HG03196 (cell line): ENCODE results near the gene RAB30.
A peak's percentile ranks its signal among the peaks of the same experiment; 100 is the strongest.
"Not testable (repeated sequence)": the region's sequence is repeated elsewhere in the genome, so short reads cannot be mapped to it uniquely, and the experiment has no call there.

Source experiments
- ATAC-seq: cut with Tn5 transposase; IDR thresholded peaks from one replicate; pipeline ENCODE4 v1.9.1; 2021; ENCODE audit not compliant: unreplicated experiment

RAB30 gene

DNA sequence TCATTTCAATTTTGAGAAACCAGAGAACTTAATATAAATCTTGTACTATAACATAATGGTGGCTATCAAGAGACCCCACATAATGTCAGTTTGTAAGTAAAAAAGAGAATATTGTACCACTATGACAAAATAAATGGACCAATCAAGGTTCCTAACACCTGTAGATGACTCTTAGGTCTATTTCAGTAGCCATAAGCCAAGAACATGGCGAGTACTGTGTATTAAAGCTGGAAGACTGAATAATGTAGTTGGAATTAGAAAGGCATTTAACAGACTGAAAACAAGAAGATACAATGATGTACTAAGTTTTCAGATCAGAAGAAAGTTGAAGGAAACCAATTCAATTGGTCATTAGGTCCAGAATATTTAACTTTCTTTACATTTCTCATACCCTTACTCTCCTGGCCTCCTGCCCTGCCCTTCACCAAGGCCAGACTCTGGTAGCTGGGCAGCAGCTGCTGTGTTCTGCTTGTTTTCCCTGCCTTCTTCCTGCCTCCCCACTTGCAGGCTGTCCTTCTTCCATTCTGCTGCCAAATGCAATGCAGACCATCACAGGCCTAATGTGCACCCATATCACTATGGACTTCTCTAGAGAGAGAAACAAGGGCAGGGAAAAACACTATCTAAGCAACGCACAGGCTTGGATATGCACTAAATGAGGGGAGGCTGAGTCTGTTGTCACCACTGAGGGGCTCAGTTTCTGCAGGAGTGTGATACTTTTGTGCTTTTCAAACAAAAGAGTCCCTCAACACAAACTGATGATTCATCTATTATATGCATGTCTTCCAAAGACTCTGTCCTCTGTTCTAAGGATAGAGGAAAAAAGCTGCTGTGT, 60.1 kb downstream of the RAB30 start:
- ATAC-seq: no peak

DNA sequence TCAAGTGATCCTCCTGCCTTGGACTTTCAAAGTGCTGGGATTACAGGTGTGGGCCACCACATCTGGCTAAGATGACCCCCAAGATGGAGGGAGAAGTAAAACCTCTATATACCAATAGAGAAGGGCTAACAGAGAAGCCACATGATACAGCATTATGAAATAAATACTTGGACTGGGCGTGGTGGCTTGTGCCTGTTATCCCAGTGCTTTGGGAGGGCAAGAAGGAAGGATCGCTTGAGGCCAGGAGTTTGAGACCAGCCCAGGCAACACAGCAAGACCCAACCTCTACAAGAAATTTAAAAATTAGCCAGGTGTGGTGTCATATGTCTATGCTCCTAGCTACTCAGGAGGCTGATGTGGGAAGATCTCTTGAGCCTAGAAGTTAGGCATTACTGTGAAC, 61.7 kb downstream of the RAB30 start:
- no peak for ATAC-seq

DNA sequence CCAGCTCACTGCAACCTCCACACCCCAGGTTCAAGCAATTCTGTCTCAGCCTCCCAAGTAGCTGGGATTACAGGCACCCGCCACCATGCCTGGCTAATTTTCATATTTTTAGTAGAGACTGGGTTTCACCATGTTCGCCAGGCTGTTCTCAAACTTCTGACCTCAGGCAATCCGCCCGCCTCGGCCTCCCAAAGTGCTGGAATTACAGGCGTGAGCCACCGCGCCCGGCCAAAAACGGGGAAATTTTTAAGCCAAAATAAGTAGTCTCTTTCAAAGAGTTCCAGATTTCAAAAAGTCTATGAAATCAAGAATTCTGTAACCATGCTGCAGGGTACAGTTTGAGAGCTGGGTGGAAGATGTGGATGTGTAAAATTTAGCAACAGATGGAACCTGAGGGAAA, 62.6 kb downstream of the RAB30 start:
- ATAC-seq: not testable (repeated sequence)

DNA sequence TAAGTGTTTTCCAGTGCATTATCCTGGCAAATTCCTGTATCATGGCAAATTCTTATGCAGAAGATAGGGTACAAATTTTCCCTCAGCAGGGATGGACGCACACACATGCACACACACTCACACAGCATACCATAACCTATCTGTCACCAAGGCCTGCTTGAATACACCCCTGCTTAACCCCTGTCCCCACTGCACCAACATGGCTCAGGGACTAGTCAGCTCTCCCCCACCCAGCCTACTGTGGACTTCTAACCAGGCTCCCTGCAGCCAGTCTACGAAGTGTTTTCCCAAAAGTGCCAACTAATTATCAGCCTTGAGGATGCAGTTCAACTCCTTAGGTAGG, 63.1 kb downstream of the RAB30 start:
- ATAC-seq: no peak

DNA sequence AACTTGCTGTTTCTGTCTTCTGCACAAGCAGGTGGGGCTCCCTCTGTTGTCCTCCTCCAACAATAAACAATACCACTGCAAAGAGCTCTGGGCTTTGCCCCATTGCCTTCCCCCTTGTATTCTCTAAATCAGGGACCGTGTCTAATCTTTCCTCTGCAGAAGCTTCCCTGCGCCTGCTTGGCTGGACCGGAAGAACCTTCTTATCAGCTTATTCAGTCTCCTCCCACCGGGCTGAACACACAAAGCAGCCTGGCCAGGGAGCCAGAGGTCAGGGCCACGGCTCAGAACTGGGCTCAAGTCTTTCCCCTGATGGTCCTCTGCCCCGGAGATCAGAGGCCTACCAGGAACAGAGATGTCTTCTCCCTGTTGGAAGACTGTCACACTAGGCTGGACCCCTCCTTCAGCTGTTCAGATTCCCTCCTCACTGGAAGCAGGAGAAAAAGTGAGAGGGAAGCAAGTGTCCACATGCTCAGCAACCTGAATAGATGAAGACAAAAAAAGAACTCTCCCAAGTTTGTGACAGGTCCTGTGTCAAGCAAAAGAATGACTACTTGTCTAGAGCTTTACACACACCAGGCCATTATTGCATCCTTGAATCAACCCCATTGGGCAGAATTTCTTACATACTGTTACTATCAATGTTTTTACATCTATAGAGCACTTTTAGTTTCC, 63.7 kb downstream of the RAB30 start:
- ATAC-seq: peak; percentile 36

DNA sequence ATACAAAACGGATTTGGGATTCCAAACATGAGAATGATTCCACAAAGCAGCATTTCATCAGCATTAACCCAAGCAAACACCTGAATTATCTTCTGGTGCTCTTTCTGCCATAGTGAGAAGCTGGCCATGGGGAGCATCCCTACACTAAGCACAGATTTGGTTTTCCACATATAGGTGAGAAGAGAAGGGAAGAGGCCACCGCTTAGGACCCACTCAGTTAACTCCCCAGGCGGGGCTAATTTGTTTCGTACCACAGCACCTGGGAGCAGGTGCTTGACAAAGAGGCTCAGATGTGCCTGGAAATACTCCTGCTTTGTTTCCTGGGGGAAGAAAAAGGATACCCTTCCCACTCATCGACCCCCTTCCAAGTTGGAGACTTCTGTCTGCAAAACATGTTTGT, 64.2 kb downstream of the RAB30 start:
- ATAC-seq: no peak

DNA sequence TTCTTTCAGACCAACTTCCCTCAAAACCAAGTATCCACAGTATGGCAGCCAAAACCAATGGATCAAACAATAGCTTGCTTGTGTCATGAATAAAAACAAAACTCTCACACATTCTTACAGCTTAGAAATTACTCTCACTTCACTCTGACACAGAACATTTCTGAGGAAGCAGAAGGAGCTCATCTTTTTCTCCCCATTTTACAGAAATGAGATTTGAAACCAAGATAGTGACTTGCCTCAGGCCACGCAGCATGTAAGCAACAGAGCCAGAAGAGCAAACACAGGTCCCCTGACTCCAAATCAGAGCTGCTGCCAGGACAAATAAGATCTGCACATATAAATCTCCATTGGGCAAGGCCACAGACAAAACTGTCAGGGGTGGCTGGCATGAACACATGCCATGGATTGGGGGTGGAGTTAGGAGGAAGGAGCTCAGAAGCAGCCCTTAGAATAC, 64.8 kb downstream of the RAB30 start:
- ATAC-seq: peak; percentile 64

DNA sequence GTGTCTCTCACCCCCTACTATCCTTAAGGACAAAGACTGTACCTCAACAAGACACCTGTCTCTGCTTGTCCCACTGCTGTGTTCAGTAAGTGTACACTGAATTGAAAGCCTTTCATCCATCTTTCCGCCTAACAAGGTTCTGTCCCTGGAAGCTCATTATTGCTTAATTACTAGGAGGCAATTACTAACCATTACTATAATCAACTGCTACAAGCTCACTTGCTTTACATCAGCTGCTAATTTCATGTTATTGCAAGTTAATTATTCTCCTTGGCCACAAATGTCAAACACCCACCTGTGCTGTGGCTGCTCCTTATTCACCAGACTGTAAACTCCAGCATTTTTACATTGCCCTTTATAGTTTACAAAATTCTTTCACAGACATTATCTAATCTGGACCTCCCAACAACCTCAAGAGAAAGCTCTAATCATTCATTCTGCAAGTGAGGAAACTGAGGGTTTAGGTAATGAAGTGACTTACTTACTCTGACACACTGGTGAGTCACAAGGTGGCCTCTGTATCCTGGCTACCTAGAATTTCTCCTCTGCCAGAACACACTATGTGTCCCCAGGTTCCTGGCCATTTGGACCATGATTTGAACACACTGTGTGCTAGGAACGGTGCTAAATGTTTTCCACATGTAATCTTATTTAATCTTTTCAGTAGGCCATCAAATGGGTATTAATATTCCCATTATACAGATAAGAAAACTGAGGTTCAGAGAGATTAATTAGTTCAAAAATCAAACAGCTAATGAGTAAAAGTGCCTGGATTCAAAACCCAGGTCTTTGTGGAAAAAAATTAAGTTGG, 66.7 kb downstream of the RAB30 start:
- ATAC-seq: no peak

DNA sequence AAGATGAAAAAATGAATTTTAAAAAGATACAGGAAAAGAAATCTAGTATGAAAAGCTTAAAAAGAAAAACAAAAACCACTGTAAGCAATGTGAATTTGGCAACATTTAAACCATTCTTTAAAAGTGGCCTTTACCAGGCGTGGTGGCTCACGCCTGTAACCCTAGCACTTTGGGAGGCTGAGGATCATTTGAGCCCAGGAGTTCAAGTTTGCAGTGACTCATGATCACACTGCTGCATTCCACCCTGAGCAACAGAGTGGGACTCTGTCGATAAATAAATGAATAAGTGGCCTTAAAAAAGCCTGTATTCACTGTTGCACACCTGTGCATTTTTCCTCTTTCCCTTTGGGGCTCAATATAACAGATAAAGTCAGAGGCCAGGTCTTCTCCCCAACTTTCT, 69.2 kb downstream of the RAB30 start:
- ATAC-seq: no peak

DNA sequence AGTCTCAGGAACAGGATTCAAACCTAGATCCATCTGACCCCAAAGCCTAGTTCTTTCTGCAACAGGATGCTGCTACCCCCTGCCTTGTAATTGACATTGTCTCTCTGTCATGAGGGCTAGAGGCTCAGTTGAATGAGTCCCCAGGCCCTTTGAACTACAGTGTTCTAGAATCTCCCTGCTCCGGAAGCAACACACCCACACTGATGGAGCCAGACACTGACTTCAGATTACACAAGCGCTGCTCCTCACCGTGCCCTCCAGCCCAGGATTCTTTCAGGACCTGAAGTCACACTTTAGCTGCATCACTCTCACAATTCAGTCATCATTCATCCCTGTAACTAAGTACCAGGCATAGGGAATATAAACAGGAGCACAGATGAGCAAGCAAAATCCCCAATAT, 69.6 kb downstream of the RAB30 start:
- ATAC-seq: no peak

DNA sequence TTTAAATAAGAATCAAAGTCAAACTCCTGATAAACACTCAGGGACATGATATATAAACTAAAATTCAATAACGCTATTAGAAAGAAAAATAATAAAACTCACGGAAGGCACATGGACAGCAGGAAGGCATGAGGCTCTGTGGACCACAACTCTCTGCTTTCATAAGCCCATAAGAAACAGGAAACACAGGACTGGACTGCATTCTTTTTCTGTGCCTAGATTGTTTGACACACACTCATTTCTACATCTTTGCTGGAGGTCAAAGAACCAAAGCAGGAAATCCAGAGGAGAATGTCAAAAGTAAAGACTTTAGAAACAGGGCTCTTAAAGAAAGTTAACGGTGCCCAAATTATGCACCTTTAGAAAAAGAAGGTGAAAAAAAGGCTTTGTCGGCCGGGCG, 71.3 kb downstream of the RAB30 start:
- ATAC-seq: no peak

DNA sequence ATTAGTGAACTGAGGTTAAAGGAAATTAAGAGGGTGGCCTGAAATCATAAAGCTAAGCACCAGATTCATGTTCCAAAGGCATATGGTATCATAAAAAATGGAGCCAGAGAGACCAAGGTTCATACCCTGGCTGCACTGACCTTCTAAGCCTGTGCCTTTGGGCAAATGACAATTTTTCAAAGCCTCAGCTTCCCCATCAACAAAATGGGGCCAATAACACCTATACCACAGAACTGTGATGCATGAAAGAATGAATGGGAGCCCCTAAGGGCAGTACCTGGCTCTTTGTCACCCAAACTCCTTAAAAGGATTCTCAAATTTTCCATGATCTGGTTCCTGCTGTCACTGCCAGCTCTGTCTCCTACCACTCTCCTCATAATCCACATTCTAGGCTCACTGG, 72.5 kb downstream of the RAB30 start:
- no peak for ATAC-seq

DNA sequence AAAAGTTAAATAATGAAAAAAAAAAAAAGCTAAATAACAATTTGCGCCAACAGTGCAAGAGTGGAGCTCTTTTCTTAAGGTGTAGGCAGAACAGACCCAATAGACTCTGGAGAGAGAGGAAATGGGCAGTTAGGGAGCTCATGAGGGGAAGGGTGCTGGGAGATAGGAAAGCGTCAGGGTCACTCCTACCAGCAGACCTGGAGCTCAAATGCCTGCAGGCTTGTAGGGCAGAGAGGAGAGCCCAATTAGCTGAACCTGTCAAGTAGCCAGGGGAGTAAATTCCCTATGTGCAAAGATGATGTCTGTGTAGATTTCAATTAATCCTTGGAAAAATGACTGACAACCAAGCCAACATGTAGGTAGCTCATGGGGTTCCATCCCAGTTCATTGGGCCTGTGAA, 73.0 kb downstream of the RAB30 start:
- no peak for ATAC-seq

DNA sequence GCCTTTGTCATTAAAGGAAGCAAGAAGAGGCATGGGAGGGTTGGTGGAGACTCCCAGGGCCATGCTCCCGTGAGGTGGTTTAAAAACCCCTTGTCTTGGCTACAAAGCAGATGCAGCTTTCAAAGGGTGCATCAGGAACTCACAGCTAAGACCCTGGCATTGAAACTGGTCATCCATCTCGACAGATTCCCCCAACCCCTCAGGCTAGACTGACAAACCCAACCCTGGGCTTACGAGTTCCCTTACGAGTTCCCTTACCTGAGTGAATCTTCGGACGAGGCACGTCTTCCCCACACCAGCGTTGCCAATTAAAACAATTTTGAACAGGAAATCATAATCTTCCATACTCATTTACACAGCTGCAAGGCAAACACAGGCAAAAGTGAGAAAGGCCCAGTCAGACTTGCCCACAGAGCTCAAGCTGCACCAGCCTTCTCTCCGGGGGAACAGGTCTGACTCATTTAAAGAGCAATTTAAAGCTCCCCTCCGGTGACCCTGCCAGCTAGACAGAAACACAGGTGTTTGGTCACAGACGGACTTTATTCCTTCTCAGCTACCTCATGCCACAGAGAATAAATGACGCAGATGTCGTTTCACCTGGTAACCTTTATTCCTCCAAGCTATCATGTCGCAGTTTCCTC, 74.6 kb downstream of the RAB30 start:
- peak; percentile 90 for ATAC-seq

DNA sequence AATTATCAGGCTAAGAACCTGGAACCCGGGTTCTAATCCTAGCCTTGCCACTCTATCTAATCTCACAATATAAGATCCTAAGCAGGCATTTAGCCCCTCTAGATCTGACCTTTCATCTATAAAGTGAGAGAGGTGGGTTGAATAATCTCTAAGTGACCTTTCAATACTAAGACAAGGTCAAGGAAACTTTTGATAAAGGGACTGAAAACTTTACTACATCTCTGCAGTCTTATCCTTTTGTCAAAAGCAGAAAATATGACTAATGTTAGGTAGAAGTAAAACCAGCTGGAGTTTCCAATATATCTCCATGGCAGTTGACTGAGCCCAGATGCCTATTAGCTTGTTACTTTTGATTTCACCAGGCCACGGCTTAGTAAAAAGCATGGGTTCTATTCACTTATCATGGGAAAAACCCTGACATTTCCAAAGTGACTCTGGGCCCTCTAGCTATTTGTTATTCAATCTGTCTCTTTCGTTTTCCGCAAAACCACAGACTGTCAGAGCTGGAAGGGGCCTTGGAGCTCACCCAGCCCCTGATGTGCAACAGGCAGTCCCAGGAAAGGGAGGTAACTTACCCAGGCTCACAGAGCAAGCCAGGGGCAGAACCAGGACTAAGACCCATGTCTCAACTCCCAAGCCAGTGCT, 75.8 kb downstream of the RAB30 start:
- ATAC-seq: peak; percentile 44

DNA sequence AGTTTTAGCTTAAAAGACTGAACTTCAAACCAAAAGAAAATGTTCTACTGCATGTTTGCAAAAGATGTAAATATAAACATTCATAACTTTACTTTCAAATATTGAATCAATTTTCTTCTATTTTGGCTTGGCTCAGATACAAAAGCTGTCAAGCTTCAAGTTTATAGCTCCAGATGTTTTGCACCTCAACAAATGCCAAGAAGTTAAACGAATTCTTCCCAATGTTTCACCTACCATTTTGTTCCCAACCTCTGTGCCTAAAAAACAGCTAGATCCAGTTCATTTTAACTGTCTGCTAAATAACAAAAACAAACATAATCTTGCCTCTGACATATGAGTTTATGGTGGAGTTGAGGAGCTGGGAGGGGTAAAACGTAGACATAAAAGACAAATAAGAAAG, 76.5 kb downstream of the RAB30 start:
- no peak for ATAC-seq

DNA sequence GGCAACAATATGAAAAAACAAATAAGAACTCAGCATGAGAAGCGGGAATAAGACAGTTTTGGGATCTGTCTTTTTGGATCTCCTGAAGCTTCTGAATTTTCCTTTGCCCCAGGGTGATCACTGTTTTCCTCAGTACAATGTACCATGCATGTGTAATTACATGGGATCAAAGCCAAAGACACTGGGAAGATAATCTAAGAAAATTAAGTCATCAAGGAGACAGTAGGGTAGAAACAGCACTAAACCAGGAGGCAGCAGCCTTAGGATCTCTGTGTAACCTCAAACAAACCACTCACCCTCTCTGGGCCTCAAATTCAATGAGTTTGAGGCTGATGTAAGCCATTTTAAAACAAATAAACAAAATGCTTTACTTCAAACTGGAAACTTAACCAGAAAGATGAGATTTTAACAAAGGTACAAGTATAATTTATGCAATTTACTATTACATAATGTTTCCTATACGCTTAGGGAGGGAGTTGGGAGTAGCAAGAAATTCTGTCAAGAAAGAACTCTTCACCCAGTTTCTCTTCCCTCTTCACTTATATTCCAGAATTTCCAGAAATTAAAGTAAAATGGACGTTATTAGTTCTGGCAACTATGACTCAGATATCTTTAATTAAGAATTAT, 77.0 kb downstream of the RAB30 start:
- ATAC-seq: no peak

DNA sequence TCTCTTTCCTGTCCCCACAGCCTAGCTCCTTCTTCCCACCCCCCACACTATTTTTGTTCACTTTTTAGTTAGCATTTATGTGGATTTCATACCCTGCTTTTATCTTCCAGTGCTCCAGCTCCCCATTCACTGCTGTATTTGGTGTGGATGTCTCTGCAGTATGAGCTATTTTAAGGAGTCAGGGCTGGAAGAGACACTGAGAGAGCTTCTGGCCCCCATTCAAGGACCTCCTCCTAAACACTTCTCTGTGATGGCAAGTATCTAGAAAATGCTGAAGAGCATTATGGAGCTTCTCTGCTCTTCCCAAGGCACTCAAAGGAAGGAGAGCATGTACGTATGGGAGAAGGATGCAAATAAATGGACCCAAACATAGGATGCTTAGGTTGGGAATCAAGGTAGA, 79.5 kb downstream of the RAB30 start:
- ATAC-seq: no peak

DNA sequence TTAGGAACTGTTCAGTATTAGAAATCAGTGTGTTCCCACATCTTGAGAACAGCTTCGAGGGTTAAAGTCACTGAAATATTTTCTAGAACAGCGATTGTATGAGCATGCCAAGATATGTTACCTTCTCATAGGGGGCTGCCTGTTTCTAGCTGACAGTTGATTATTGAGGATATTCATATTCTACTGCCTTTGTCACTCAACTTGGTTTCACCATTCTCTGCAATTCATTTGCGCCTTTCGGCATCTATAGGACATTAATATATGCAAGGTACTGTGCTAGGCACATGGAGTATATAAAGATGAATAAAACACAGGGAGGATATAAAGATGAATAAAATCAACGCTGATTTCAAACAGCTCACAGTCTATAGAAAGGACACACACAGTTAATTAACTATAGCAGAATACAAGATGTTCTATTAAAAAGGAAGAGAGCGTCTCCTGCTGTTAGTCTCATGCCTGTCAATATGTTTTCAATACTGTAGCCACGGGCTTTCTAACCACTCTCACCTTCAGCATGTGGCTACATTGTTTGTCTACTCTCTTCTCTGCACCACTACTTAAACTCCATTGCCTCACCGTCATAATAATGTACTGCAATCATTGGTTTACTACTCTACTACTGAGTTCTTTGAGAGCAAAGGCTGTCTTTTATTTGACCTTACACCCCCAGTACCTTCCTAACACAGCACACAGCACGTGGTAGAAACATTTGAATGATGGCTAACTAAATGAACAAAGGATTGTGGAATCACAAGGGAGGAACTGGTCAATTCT, 81.9 kb downstream of the RAB30 start:
- no peak for ATAC-seq
